ENCODE measurements around the gene SLN.

Gene SLN

DNA sequence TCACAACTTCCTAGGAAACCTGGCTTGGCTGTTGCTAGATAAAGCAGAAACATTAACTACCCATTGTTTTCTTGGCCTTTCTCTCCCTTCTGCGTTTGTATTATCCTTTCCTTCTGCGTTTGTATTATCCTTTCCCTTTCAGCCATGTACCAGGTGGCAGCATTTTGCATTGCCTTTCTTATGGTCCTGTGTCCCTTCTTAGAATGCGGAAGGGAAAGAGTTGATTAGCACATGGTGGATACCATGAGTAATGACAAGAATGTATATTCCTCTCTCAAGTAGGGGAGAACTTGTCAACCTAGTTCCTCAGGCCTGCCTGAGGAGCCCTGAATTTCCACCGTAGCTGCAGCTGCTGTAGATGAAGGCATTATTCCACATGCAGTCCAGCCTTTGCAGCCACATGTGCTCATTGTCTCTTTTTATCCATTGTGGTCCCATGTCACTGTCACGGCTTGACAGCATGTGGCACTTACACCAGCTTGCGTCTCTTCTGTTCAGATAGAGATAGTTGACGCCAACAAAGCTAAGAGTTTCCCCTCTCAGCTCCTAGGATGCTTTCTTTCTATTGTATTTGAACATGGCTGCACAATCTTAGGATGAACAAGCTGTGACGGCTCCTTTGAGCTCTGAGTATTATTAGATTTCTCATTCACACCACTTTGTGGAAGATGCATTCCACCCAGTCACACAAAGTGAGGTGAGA lies 44.8 kb downstream of the SLN start:
- H3K9me3 ChIP-seq (ENCODE audit: control insufficient read depth in 2 of 2, low read length in 2 of 2) = no peaks in the 10 kb centered on the region
- no peak overlapping the region for H3K9ac ChIP-seq (ENCODE audit: low read length in 2 of 2)
- no peak overlapping the region for H3K27ac ChIP-seq (ENCODE audit: low read length)
- H3K36me3 ChIP-seq (ENCODE audit: control insufficient read depth in 2 of 2, insufficient read depth in 2 of 2, low read length in 2 of 2) = no peaks in the 10 kb centered on the region
- no peaks in the 10 kb centered on the region for H3K4me1 ChIP-seq (ENCODE audit: control insufficient read depth, insufficient read depth, low read length)
- no peak overlapping the region for H3K4me3 ChIP-seq (ENCODE audit: low read length in 2 of 2)
- H3K27me3 ChIP-seq (ENCODE audit: control insufficient read depth in 1 of 2, insufficient read depth in 2 of 2, low read length in 2 of 2) = peaks cover 0 to 5% of the 10 kb centered on the region in 2 donors

DNA sequence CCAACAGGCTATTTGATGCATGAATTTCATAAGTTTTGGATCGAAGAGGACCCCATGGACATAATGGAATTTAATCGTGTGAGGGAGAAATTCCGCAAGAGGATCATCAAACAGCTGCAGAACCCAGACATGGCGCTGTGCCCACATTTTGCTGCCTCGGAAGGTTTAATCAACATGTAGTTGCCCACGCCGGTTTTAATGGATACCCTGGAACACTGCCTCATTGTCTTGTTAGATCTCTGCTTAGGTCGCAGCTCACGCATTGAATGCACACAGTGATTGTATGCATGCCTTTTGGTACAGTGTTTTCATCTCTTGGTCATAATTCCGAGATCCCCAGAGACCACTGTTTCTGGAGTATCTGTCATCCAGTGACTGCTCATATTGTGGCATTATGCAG lies 46.8 kb downstream of the SLN start:
- no peaks in the 10 kb centered on the region for H3K9me3 ChIP-seq (ENCODE audit: control insufficient read depth in 2 of 2, low read length in 2 of 2)

DNA sequence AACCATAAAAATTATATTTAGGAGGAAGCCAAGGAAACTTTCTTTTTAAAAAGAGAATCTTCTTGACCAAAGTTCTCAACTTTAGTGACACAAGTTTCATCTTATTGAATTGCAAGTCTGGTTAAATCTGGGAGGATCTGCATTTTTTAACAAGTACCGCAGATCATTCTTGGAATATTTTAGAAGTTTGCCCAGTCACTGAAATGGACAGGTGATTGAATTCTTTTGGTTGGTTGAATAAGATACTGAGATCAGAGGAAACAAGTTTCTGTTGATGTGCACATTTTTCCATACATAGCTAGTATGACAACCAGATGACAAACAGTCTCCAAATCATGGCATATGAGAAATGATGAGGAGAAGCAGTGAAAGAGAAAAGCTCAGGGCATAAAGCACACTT lies 50.2 kb downstream of the SLN start:
- H3K9ac ChIP-seq (ENCODE audit: low read length in 2 of 2) = no peak overlapping the region
- no peak overlapping the region for H3K4me3 ChIP-seq (ENCODE audit: low read length in 2 of 2)
- H3K27me3 ChIP-seq (ENCODE audit: control insufficient read depth in 1 of 2, insufficient read depth in 2 of 2, low read length in 2 of 2) = peaks cover 0 to 2% of the 10 kb centered on the region in 2 donors
- H3K27ac ChIP-seq (ENCODE audit: low read length) = no peak overlapping the region
- no peaks in the 10 kb centered on the region for H3K9me3 ChIP-seq (ENCODE audit: control insufficient read depth in 2 of 2, low read length in 2 of 2)
- no peaks in the 10 kb centered on the region for H3K4me1 ChIP-seq (ENCODE audit: control insufficient read depth, insufficient read depth, low read length)
- H3K36me3 ChIP-seq (ENCODE audit: control insufficient read depth in 2 of 2, insufficient read depth in 2 of 2, low read length in 2 of 2) = no peaks in the 10 kb centered on the region

More for the DNA sequence above, 46.8 kb downstream of the SLN start:
- Histone ChIP-seq H3K4me1 (ENCODE audit: control insufficient read depth, insufficient read depth, low read length) (no peaks in the 10 kb centered on the region), H3K4me3 (ENCODE audit: low read length in 2 of 2) (no peak overlapping the region), H3K27me3 (ENCODE audit: control insufficient read depth in 1 of 2, insufficient read depth in 2 of 2, low read length in 2 of 2) (peaks cover 0 to 5% of the 10 kb centered on the region in 2 donors), H3K36me3 (ENCODE audit: control insufficient read depth in 2 of 2, insufficient read depth in 2 of 2, low read length in 2 of 2) (no peaks in the 10 kb centered on the region), H3K9ac (ENCODE audit: low read length in 2 of 2) (no peak overlapping the region), H3K27ac (ENCODE audit: low read length) (no peak overlapping the region)

DNA sequence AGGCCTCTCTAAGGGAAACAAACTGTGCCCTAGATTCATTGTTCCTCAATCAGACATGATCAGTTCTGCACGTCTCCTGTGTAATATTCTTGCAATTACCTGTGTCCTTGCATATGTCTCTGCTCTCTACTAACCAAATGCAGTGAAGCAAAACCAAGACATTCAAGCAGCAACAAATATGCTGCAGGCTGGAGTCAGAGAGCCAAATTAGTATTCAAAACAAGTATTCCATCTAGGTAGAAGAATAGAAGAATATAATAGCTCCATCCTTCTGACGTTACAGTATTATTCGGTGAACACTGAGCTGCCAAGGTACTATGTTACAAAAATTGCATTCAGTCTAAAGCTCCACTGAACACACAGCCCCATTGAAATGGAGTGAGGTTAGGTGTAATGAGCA lies 51.8 kb downstream of the SLN start:
- no peaks in the 10 kb centered on the region for H3K9me3 ChIP-seq (ENCODE audit: control insufficient read depth in 2 of 2, low read length in 2 of 2)
- H3K36me3 ChIP-seq (ENCODE audit: control insufficient read depth in 2 of 2, insufficient read depth in 2 of 2, low read length in 2 of 2) = no peaks in the 10 kb centered on the region
- H3K4me1 ChIP-seq (ENCODE audit: control insufficient read depth, insufficient read depth, low read length) = no peaks in the 10 kb centered on the region
- no peak overlapping the region for H3K9ac ChIP-seq (ENCODE audit: low read length in 2 of 2)
- peaks cover 0 to under 1% of the 10 kb centered on the region in 2 donors for H3K27me3 ChIP-seq (ENCODE audit: control insufficient read depth in 1 of 2, insufficient read depth in 2 of 2, low read length in 2 of 2)
- H3K4me3 ChIP-seq (ENCODE audit: low read length in 2 of 2) = no peak overlapping the region
- H3K27ac ChIP-seq (ENCODE audit: low read length) = no peak overlapping the region

DNA sequence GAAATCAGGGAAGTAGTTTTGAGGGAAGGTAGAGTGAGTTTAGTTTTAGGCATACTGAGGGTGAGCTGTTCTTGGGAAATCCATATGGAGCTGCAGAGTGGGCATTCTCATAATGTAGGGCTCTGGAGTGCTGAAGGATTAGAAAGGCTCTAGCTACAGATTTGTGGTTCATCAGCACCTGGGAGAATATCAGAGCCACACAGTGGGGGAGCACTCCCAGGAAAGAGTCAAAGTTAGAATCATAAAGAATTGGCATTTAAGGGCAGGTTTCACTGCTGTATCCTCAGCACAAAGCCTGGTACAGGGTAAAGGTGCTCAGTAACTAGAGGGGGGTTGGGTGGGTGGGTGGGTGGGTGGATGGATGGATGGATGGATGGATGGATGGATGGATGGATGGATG lies 52.5 kb downstream of the SLN start:
- H3K27me3 ChIP-seq (ENCODE audit: control insufficient read depth in 1 of 2, insufficient read depth in 2 of 2, low read length in 2 of 2) = no peaks in the 10 kb centered on the region
- H3K9ac ChIP-seq (ENCODE audit: low read length in 2 of 2) = no peak overlapping the region
- no peaks in the 10 kb centered on the region for H3K4me1 ChIP-seq (ENCODE audit: control insufficient read depth, insufficient read depth, low read length)
- no peaks in the 10 kb centered on the region for H3K9me3 ChIP-seq (ENCODE audit: control insufficient read depth in 2 of 2, low read length in 2 of 2)
- no peaks in the 10 kb centered on the region for H3K36me3 ChIP-seq (ENCODE audit: control insufficient read depth in 2 of 2, insufficient read depth in 2 of 2, low read length in 2 of 2)
- no peak overlapping the region for H3K4me3 ChIP-seq (ENCODE audit: low read length in 2 of 2)
- no peak overlapping the region for H3K27ac ChIP-seq (ENCODE audit: low read length)

Measured in stomach smooth muscle (tissue), 2 donors.